ENCODE results near the gene TRPM1.

GRCh38 chr15:31104003-31104402, 2.5 kb upstream of the TRPM1 start:
- TF ChIP-seq TOE1 (IDR thresholded peaks at IDR 0.05; ENCODE audit: borderline replicate concordance) (no peak), TOE1 (CRISPR knock-in tag; IDR thresholded peaks at IDR 0.05; ENCODE audit: borderline replicate concordance, low read depth) (no peak), MAZ (CRISPR knock-in tag; conservative IDR thresholded peaks at IDR 0.05 in 1 of 2, IDR thresholded peaks at IDR 0.05 in 1 of 2) (no peak), POLR2AphosphoS5 (IDR thresholded peaks at IDR 0.05; ENCODE audit: control insufficient read depth, insufficient read depth, low read depth, low read length) (no peak), CCNT2 (IDR thresholded peaks at IDR 0.05; ENCODE audit: borderline replicate concordance, extremely low read depth, insufficient read length, low read depth, low read length) (no peak), SAP30 (IDR thresholded peaks at IDR 0.05; ENCODE audit: borderline replicate concordance, insufficient read depth, low read depth, low read length, poor library complexity, severe bottlenecking) (no peak), NEUROD1 (IDR thresholded peaks at IDR 0.05; ENCODE audit: borderline replicate concordance, low read depth, low read length, partially characterized antibody) (no peak)
- TF ChIP-seq, protein P1, sequence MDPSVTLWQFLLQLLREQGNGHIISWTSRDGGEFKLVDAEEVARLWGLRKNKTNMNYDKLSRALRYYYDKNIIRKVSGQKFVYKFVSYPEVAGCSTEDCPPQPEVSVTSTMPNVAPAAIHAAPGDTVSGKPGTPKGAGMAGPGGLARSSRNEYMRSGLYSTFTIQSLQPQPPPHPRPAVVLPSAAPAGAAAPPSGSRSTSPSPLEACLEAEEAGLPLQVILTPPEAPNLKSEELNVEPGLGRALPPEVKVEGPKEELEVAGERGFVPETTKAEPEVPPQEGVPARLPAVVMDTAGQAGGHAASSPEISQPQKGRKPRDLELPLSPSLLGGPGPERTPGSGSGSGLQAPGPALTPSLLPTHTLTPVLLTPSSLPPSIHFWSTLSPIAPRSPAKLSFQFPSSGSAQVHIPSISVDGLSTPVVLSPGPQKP (CRISPR knock-in tag; IDR thresholded peaks at IDR 0.05), result no peak
